HEK293 (cell line): ENCODE data around the gene KCNJ15.

ENCODE experiments used
- CTCF ChIA-PET: fragments of 350-600 bp; formaldehyde crosslinking; extraction: SDS; loops from one replicate; lab custom pipeline; 2021; ENCODE audit warnings: antibody characterized with exemption; lab: Yijun Ruan, JAX
- POLR2A ChIA-PET: fragments of 300-600 bp; formaldehyde crosslinking; extraction: SDS; loops from one replicate; lab custom pipeline; 2020; ENCODE audit warnings: antibody characterized with exemption, inconsistent platforms; lab: Yijun Ruan, JAX
- H3K27ac ChIP-seq: fragments of 200-500 bp; sonication (Bioruptor generic); 2 replicates; pipeline ENCODE4 v1.5.1; 2014; ENCODE audit warnings: low read depth, low read length, control low read depth, inconsistent platforms; ENCODE audit errors: extremely low read depth
- H3K36me3 ChIP-seq, 2 experiments: fragments of 200-500 bp in 1 of 2; sonication (Bioruptor generic) in 1 of 2; 1 replicate in 1 of 2; 2 replicates in 1 of 2; pipeline ENCODE4 v1.5.1; 2014 to 2017; ENCODE audit warnings: inconsistent platforms in 2 of 2, low read length in 2 of 2; ENCODE audit not compliant: control insufficient read depth in 2 of 2, insufficient read depth in 1 of 2
- H3K4me1 ChIP-seq: fragments of 200-500 bp; sonication (Bioruptor generic); 2 replicates; pipeline ENCODE4 v1.5.1; 2014; ENCODE audit warnings: mild to moderate bottlenecking, low read length, inconsistent platforms; ENCODE audit not compliant: control insufficient read depth, insufficient read depth
- H3K4me3 ChIP-seq: 2 replicates; pipeline ENCODE4 v1.5.1; 2011; ENCODE audit warnings: low read depth, mild to moderate bottlenecking, control low read depth, low read length, moderate library complexity
- H3K9me3 ChIP-seq: fragments of 200-500 bp; sonication (Bioruptor generic); 2 replicates; pipeline ENCODE4 v1.5.1; 2014; ENCODE audit warnings: low read depth, low read length, inconsistent platforms; ENCODE audit not compliant: control insufficient read depth, insufficient read depth
- EGR2 ChIP-seq: fragments of 450-650 bp; formaldehyde crosslinking; IDR thresholded peaks from 2 replicates; pipeline ENCODE4 v1.5.1; 2016; ENCODE audit warnings: low read depth, missing biosample characterization, missing genetic modification characterization
- FEZF1 ChIP-seq: fragments of 450-650 bp; formaldehyde crosslinking; IDR thresholded peaks from 2 replicates; pipeline ENCODE4 v1.5.1; 2016; ENCODE audit warnings: missing biosample characterization, missing genetic modification characterization
- KLF1 ChIP-seq: fragments of 450-650 bp; formaldehyde crosslinking; IDR thresholded peaks from 2 replicates; pipeline ENCODE4 v1.5.1; 2016; ENCODE audit warnings: missing biosample characterization, missing genetic modification characterization
- KLF16 ChIP-seq: fragments of 450-650 bp; formaldehyde crosslinking; IDR thresholded peaks from 2 replicates; pipeline ENCODE4 v1.5.1; 2017; ENCODE audit warnings: missing biosample characterization, missing genetic modification characterization
- KLF8 ChIP-seq: fragments of 450-650 bp; formaldehyde crosslinking; IDR thresholded peaks from 2 replicates; pipeline ENCODE4 v1.5.1; 2016; ENCODE audit warnings: missing biosample characterization, missing genetic modification characterization
- PBX3 ChIP-seq: sonication (generic); formaldehyde crosslinking; IDR thresholded peaks from 2 replicates; pipeline ENCODE4 v1.8.1; 2022; ENCODE audit warnings: mild to moderate bottlenecking, moderate library complexity, missing genetic modification reagents
- SCRT1 ChIP-seq: fragments of 450-650 bp; formaldehyde crosslinking; IDR thresholded peaks from 2 replicates; pipeline ENCODE4 v1.5.1; 2016; ENCODE audit warnings: missing biosample characterization, missing genetic modification characterization, borderline replicate concordance
- ZBTB20 ChIP-seq: fragments of 450-650 bp; formaldehyde crosslinking; IDR thresholded peaks from 2 replicates; pipeline ENCODE4 v1.5.1; 2016; ENCODE audit warnings: missing biosample characterization, missing genetic modification characterization
- ZBTB49 ChIP-seq: fragments of 450-650 bp; formaldehyde crosslinking; IDR thresholded peaks from 2 replicates; pipeline ENCODE4 v1.5.1; 2016; ENCODE audit warnings: missing biosample characterization, missing genetic modification characterization, low read depth
- ZNF114 ChIP-seq: fragments of 450-650 bp; formaldehyde crosslinking; IDR thresholded peaks from 2 replicates; pipeline ENCODE4 v1.5.0; 2017; ENCODE audit warnings: missing biosample characterization, missing genetic modification characterization
- ZNF175 ChIP-seq: fragments of 450-650 bp; formaldehyde crosslinking; IDR thresholded peaks from 2 replicates; pipeline ENCODE4 v1.5.1; 2016; ENCODE audit warnings: missing biosample characterization, missing genetic modification characterization
- ZNF214 ChIP-seq: fragments of 450-650 bp; formaldehyde crosslinking; IDR thresholded peaks from 2 replicates; pipeline ENCODE4 v1.5.1; 2017; ENCODE audit warnings: missing biosample characterization, mild to moderate bottlenecking, missing genetic modification characterization, borderline replicate concordance
- ZNF423 ChIP-seq: fragments of 450-650 bp; formaldehyde crosslinking; IDR thresholded peaks from 2 replicates; pipeline ENCODE4 v1.5.1; 2016; ENCODE audit warnings: missing biosample characterization, missing genetic modification characterization
- ZNF426 ChIP-seq: fragments of 450-650 bp; formaldehyde crosslinking; IDR thresholded peaks from 2 replicates; pipeline ENCODE4 v1.5.1; 2017; ENCODE audit warnings: missing biosample characterization, missing genetic modification characterization, mild to moderate bottlenecking, inconsistent platforms, moderate library complexity
- ZNF48 ChIP-seq: fragments of 450-650 bp; formaldehyde crosslinking; IDR thresholded peaks from 2 replicates; pipeline ENCODE4 v1.5.1; 2016; ENCODE audit warnings: missing biosample characterization, missing genetic modification characterization
- ZNF488 ChIP-seq: fragments of 450-650 bp; formaldehyde crosslinking; IDR thresholded peaks from 2 replicates; pipeline ENCODE4 v1.5.1; 2016; ENCODE audit warnings: missing biosample characterization, missing genetic modification characterization
- ZNF555 ChIP-seq: fragments of 450-650 bp; formaldehyde crosslinking; conservative IDR thresholded peaks from 2 replicates; pipeline ENCODE4 v1.5.1; 2017; ENCODE audit warnings: missing biosample characterization, mild to moderate bottlenecking, missing genetic modification characterization, inconsistent platforms
- ZNF664 ChIP-seq: fragments of 450-650 bp; formaldehyde crosslinking; IDR thresholded peaks from 2 replicates; pipeline ENCODE4 v1.5.1; 2016; ENCODE audit warnings: missing biosample characterization, missing genetic modification characterization
- ZNF704 ChIP-seq: fragments of 450-650 bp; formaldehyde crosslinking; IDR thresholded peaks from 2 replicates; pipeline ENCODE4 v1.5.1; 2016; ENCODE audit warnings: missing biosample characterization, missing genetic modification characterization
- ZSCAN4 ChIP-seq: fragments of 450-650 bp; formaldehyde crosslinking; IDR thresholded peaks from 2 replicates; pipeline ENCODE4 v1.5.1; 2017; ENCODE audit warnings: missing biosample characterization, missing genetic modification characterization

Gene KCNJ15

GRCh38 chr21:38258521-38259485 lies 2.0 kb downstream of the KCNJ15 start (continued):
- TF ChIP-seq ZNF48 (tag by site-specific recombination) = no peak
- TF ChIP-seq ZNF214 = no peak
- TF ChIP-seq KLF1 (tag by site-specific recombination) = no peak

GRCh38 chr21:38259665-38260064 lies 2.9 kb downstream of the KCNJ15 start:
- Histone ChIP-seq H3K27ac (no peak overlapping the region), H3K4me3 (no peak overlapping the region), H3K36me3 (no peaks in the 10 kb centered on the region), H3K9me3 (no peaks in the 10 kb centered on the region), H3K4me1 (peaks cover 4% of the 10 kb centered on the region)
- CTCF ChIA-PET = interaction anchor here (0.7 to 0.8 kb wide), 2 partner anchors 9 to 544 kb away, joined by 3 to 4 read pairs; no protein-coding TSS in a partner anchor
- TF ChIP-seq PBX3 = no peak
- TF ChIP-seq ZBTB20 (tag by site-specific recombination) = no peak
- no peak for TF ChIP-seq ZNF175 (tag by site-specific recombination)
- no peak for TF ChIP-seq ZNF423
- no peak for TF ChIP-seq ZNF426
- TF ChIP-seq ZNF555 (tag by site-specific recombination) = no peak
- no peak for TF ChIP-seq FEZF1
- POLR2A ChIA-PET = no interaction called here

- CTCF ChIA-PET = no interaction called here
Observed at GRCh38 chr21:38260426-38260825, 3.6 kb downstream of the KCNJ15 start.

More at GRCh38 chr21:38260426-38260825, 3.6 kb downstream of the KCNJ15 start:
- POLR2A ChIA-PET = no interaction called here
- Histone ChIP-seq H3K27ac (no peak overlapping the region), H3K4me3 (no peak overlapping the region), H3K9me3 (no peaks in the 10 kb centered on the region), H3K36me3 (no peaks in the 10 kb centered on the region), H3K4me1 (no peaks in the 10 kb centered on the region)
- TF ChIP-seq ZNF114 (tag by site-specific recombination) (no peak), EGR2 (tag by site-specific recombination) (no peak), KLF8 (no peak), SCRT1 (tag by site-specific recombination) (no peak), ZNF488 (tag by site-specific recombination) (no peak), KLF16 (tag by site-specific recombination) (no peak), ZNF664 (no peak), ZNF704 (tag by site-specific recombination) (no peak), ZSCAN4 (tag by site-specific recombination) (no peak), ZBTB49 (no peak)
